Hepatocyte (in vitro differentiated cells): ENCODE results near the gene ANO6. TPM values are rescaled to one million over a fixed set of nuclear protein-coding genes. Genes with fewer than 3 reads are reported as not detected.

Source experiments
- DNase-seq: peaks from one replicate; pipeline ENCODE4 v3.0.0-alpha.2; 2016; ENCODE audit warnings: low spot score
- H2AFZ ChIP-seq: fragments of 200-600 bp; sonication (generic); 2 replicates; pipeline ENCODE4 v1.6.0; 2016; ENCODE audit warnings: antibody characterized with exemption, mild to moderate bottlenecking
- H3K27ac ChIP-seq: fragments of 200-600 bp; sonication (generic); 2 replicates; pipeline ENCODE4 v1.5.1; 2016; ENCODE audit warnings: mild to moderate bottlenecking
- H3K27me3 ChIP-seq: fragments of 200-600 bp; sonication (generic); 2 replicates; pipeline ENCODE4 v1.6.1; 2016
- H3K36me3 ChIP-seq: fragments of 200-600 bp; sonication (generic); replicated peaks from 2 replicates; pipeline ENCODE4 v1.5.1; 2016; ENCODE audit warnings: low read depth; ENCODE audit not compliant: insufficient read depth
- H3K4me1 ChIP-seq: fragments of 200-600 bp; sonication (generic); 2 replicates; pipeline ENCODE4 v1.5.1; 2016; ENCODE audit warnings: mild to moderate bottlenecking, moderate library complexity; ENCODE audit not compliant: insufficient read depth
- H3K4me2 ChIP-seq: fragments of 200-600 bp; sonication (generic); 2 replicates; pipeline ENCODE4 v1.6.0; 2016
- H3K4me3 ChIP-seq: fragments of 200-600 bp; sonication (generic); 2 replicates; pipeline ENCODE4 v1.5.1; 2016; ENCODE audit warnings: mild to moderate bottlenecking
- H3K79me2 ChIP-seq: fragments of 200-600 bp; sonication (generic); 2 replicates; pipeline ENCODE4 v1.6.0; 2017; ENCODE audit warnings: mild to moderate bottlenecking
- H3K9me2 ChIP-seq: fragments of 200-600 bp; sonication (generic); replicated peaks from 2 replicates; pipeline ENCODE4 v1.6.0; 2017; ENCODE audit warnings: mild to moderate bottlenecking; ENCODE audit not compliant: insufficient read depth
- H3K9me3 ChIP-seq: fragments of 200-600 bp; sonication (generic); 2 replicates; pipeline ENCODE4 v1.5.1; 2016; ENCODE audit warnings: low read depth, mild to moderate bottlenecking
- H4K20me1 ChIP-seq: fragments of 200-600 bp; sonication (generic); 2 replicates; pipeline ENCODE4 v1.6.0; 2016; ENCODE audit warnings: mild to moderate bottlenecking; ENCODE audit not compliant: insufficient read depth, poor library complexity, severe bottlenecking
- CTCF ChIP-seq: fragments of 200-600 bp; sonication (generic); IDR thresholded peaks from 2 replicates; pipeline ENCODE4 v1.5.1; 2016; ENCODE audit warnings: antibody characterized with exemption, mild to moderate bottlenecking; ENCODE audit not compliant: poor library complexity
- EZH2 ChIP-seq: fragments of 200-600 bp; sonication (generic); IDR thresholded peaks from 2 replicates; pipeline ENCODE4 v1.6.1; 2016; ENCODE audit warnings: antibody characterized with exemption, mild to moderate bottlenecking, borderline replicate concordance
- EZH2phosphoT487 ChIP-seq: fragments of 200-600 bp; sonication (generic); IDR thresholded peaks from one replicate; pipeline ENCODE4 v1.6.1; 2018; ENCODE audit warnings: antibody characterized with exemption, mild to moderate bottlenecking, low read depth, moderate library complexity; ENCODE audit not compliant: unreplicated experiment, severe bottlenecking
- WGBS: methylation state at CpG from one replicate; pipeline ENCODE4 v1.1.6; 2016; ENCODE audit warnings: low lambda C conversion rate; ENCODE audit errors: missing lambda C conversion rate; 5-methylcytosine and 5-hydroxymethylcytosine counted together
- polyA plus RNA-seq: library from polyadenylated mRNA; unstranded; fragments of >200 nt; fragmentation: Nextera tagmentation; extraction: Ambion mirVana; gene quantifications from 2 replicates; pipeline ENCODE4 v1.2.1, GENCODE V29; 2016
- total RNA-seq: library from RNA; depleted of rRNA; stranded (reverse); fragments of >200 nt; gene quantifications from 2 replicates; pipeline ENCODE4 v1.2.3, GENCODE V29; 2014

Gene ANO6
- total and polyA plus RNA-seq, 2 experiments from 2014 or later: 50.4 to 82.2 TPM

- WGBS: 81% methylated on average over 3 of the region's 3 CpGs
- Histone ChIP-seq H2AFZ (no peak overlapping the region), H3K36me3 (no peaks in the 10 kb centered on the region), H3K9me3 (no peaks in the 10 kb centered on the region), H3K4me2 (no peak overlapping the region), H3K27me3 (no peaks in the 10 kb centered on the region), H3K79me2 (no peaks in the 10 kb centered on the region), H3K9me2 (no peaks in the 10 kb centered on the region), H3K4me3 (no peak overlapping the region), H3K4me1 (no peaks in the 10 kb centered on the region), H4K20me1 (no peaks in the 10 kb centered on the region), H3K27ac (no peak overlapping the region)
- TF ChIP-seq EZH2: no peak
- TF ChIP-seq EZH2phosphoT487: no peak
- TF ChIP-seq CTCF: no peak
- no peak for DNase-seq
These were observed 257.7 kb downstream of the ANO6 start for GRCh38 chr12:45473636-45474035.

DNA sequence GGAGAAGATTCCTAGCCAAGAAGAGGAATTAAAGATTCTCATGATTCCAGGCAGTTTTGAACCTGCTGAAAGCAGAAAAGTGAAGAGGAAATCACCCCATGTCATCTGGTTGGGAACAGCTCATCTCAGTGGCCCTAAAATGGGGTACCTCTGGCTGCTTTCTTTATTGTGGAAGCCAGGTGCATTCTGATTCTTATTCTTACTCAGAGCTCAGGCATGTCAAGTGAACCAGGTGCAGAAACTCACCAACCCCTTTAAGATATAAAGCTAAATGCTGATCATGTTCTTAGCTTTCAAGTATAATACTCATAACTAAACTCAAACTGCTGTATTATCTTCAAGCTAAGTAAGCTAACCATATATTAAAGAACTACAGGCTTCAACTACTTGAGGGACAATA lies 259.7 kb downstream of the ANO6 start:
- no peaks in the 10 kb centered on the region for H3K79me2 ChIP-seq
- no peaks in the 10 kb centered on the region for H3K9me2 ChIP-seq
- H3K4me2 ChIP-seq: no peak overlapping the region
- H3K9me3 ChIP-seq: no peaks in the 10 kb centered on the region
- H3K4me1 ChIP-seq: no peaks in the 10 kb centered on the region
- H2AFZ ChIP-seq: no peak overlapping the region
- DNase-seq: no peak
- TF ChIP-seq EZH2 (no peak), EZH2phosphoT487 (no peak), CTCF (no peak)
- no peak overlapping the region for H3K27ac ChIP-seq
- H3K27me3 ChIP-seq: no peaks in the 10 kb centered on the region
- H4K20me1 ChIP-seq: no peaks in the 10 kb centered on the region
- H3K4me3 ChIP-seq: no peak overlapping the region
- no peaks in the 10 kb centered on the region for H3K36me3 ChIP-seq

DNA sequence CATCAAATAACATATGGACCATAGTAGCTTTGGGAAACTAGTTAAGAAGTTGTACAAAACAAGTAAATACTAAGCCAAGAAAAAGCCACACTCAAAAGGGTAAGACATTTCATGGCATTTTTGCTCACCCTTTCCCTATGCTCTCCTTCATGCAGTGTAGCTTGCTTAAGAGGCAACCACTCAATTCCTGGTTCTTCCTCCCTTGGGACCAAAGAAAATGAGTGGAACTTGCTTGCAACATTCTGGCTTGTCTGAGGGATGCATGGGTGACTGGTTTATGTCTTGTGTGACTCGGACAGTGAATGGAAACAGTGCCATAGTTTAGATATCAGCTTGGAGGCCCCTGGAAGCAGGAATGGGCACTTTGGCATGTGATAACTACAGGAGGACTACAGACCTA lies 261.6 kb downstream of the ANO6 start:
- Histone ChIP-seq H3K9me2 (no peaks in the 10 kb centered on the region), H3K27ac (no peak overlapping the region), H3K4me3 (no peak overlapping the region), H3K9me3 (no peaks in the 10 kb centered on the region), H4K20me1 (no peaks in the 10 kb centered on the region), H3K79me2 (no peaks in the 10 kb centered on the region), H3K4me2 (no peak overlapping the region), H3K4me1 (no peaks in the 10 kb centered on the region), H3K27me3 (no peaks in the 10 kb centered on the region), H2AFZ (no peak overlapping the region), H3K36me3 (no peaks in the 10 kb centered on the region)
- 79% methylated on average over 1 of the region's 1 CpG for WGBS
- no peak for TF ChIP-seq EZH2
- no peak for TF ChIP-seq EZH2phosphoT487
- no peak for TF ChIP-seq CTCF
- DNase-seq: no peak

GRCh38 chr12:45478931-45479330 lies 263.0 kb downstream of the ANO6 start:
- Histone ChIP-seq H3K27ac (no peak overlapping the region), H4K20me1 (no peaks in the 10 kb centered on the region), H3K4me3 (no peak overlapping the region), H3K9me3 (no peaks in the 10 kb centered on the region), H3K4me2 (no peak overlapping the region), H3K36me3 (no peaks in the 10 kb centered on the region), H3K27me3 (no peaks in the 10 kb centered on the region), H2AFZ (no peak overlapping the region), H3K79me2 (no peaks in the 10 kb centered on the region), H3K4me1 (no peaks in the 10 kb centered on the region), H3K9me2 (no peaks in the 10 kb centered on the region)
- DNase-seq: no peak
- TF ChIP-seq EZH2 (no peak), CTCF (no peak), EZH2phosphoT487 (no peak)
- WGBS: 94% methylated on average over 1 of the region's 1 CpG
